ENCODE data around the gene OPN4.

The OPN4 gene

DNA sequence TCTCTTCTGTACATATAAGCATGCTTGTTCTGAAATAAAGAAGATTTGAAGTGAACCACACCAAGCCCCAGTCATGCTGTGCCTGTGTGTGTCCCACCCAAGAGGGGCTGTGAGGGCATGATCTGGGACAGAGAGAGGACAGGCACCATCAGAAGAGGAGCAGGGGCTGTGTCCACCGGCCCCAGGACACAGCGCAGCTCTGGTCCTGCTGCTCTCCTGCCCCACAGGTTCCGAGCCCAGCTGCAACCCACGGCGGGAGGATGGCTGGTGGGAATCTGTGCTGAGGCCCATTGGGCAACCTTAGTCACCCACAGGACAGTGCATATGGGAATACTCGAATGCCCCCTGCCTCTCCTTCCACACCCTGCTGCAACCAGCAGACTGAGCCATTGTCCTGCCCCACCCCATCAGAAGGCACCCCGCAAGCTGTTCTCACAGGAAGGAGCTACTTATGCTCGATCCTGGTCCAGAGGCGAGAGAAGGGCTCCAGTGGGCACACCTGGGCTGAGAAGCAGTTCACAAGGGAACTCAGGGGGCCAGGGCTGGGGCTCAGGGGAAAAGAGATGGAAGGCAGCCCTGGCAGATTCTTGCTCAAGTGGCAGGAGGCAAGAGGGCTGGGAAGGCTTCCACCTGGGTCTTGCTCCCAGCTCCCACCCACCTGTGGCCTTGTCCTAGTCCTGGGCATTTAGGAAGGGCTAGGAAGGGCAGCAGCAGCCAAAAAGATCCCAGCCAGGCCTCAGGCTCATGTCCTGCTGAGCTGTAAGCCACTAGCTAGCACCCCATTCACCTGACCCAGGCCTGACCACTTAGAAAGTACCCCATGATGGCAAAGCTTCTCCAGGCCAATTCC lies 45.9 kb downstream of the OPN4 start:
- no peak for DNase-seq (ENCODE audit: low read depth)

- no peak for DNase-seq (ENCODE audit: low read depth)
Measured at GRCh38 chr10:86700851-86701617, 46.7 kb downstream of the OPN4 start.

DNA sequence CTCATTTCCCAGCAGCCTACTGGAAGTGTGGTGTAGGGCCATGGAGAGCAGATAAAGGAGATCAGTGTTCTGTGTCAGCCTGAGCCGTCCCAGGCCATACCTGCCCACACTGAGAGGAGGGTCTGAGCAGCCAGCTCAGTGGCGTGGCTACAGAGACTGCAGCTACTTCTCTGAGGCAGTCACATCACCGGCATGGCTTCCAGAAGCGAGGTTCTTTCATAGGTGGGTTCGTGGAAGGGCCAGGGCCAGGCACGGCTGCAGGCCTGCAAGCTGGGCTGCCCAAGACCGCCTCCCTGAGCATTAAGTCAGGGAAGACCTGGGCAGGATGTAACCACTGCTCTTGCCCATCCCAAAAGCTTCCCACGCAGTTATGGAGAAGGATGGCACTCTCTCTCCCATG lies 48.8 kb downstream of the OPN4 start:
- DNase-seq (ENCODE audit: low read depth) = no peak

- DNase-seq (ENCODE audit: low read depth) = no peak
Measured at GRCh38 chr10:86705139-86705538, 50.8 kb downstream of the OPN4 start.

GRCh38 chr10:86705905-86706304 lies 51.6 kb downstream of the OPN4 start:
- no peak for DNase-seq (ENCODE audit: low read depth)

DNA sequence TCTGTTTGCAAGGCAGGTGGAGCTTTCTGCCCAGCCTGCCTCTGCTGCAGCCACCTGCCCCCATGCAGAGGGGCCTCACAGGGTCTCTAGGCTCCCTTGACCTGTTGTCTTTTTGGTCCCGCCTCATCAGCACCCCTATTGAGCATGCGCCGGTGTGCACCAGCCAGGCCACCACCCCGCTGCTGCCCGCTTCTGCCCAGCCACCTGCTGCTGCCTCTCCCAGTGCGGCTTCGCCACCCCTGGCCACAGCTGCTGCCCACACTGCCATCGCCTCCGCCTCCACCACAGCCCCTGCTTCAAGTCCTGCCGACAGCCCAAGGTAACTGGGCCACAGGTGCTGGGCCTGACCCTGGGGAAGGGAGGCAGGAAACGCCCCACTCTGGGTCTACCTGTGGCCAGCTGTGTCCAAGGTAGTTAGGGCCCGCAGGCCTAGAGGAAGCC lies 52.1 kb downstream of the OPN4 start:
- DNase-seq (ENCODE audit: low read depth) = no peak

GRCh38 chr10:86706977-86707376 lies 52.6 kb downstream of the OPN4 start:
- DNase-seq (ENCODE audit: low read depth) = no peak

DNA sequence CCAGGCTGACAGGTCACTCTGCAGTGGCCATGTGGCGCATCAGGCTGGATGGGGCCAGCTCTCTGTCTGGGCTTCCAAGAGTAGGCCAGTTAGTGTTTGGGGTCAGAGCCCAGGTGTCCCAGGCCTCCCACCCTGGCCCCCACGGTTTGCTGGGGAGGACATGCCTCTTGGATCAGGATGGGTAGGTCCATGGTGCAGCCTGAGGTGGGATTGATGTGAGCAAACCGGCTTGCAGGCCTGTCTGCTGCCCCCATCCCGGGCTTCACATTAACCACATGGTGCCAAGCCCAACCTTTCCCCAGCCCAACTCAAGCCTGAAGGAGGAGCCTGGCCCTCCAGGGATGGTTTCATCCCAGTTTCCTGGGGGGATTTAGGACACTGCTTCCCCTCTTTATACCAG lies 53.2 kb downstream of the OPN4 start:
- DNase-seq (ENCODE audit: low read depth) = no peak

GRCh38 chr10:86708068-86708782 lies 53.9 kb downstream of the OPN4 start:
- DNase-seq (ENCODE audit: low read depth) = no peak

GRCh38 chr10:86708783-86709380 lies 54.5 kb downstream of the OPN4 start:
- no peak for DNase-seq (ENCODE audit: low read depth)

- DNase-seq (ENCODE audit: low read depth) = no peak
Measured at GRCh38 chr10:86709396-86710185, 55.2 kb downstream of the OPN4 start.

DNA sequence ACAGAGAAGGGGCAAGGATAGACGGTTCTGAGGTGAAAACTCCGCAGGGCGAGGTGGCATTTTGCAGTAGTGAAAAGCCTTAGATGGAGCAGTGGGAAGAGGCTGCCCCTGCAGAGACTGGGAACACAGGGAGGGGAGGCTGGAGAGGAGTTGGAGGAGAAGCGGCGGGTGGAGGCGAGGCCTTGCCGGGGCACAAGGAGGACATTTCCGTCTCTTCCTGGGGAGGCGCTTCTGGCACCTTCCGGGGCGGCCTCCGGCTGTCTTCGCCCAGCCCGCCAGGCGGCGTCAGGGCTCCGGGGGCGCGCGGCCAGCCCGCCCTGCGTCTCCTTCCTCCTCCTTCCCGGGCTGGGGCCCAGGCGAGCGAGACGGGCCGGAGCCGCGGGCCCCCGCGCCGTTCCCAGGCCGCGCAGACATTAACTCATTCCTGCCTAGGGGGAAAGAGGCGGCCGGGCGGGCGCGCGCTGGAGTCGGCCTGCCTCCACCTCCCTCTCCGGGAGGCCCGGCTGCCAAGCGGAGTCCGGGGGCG lies 56.7 kb downstream of the OPN4 start:
- peak; percentile 78 for DNase-seq (ENCODE audit: low read depth)

DNA sequence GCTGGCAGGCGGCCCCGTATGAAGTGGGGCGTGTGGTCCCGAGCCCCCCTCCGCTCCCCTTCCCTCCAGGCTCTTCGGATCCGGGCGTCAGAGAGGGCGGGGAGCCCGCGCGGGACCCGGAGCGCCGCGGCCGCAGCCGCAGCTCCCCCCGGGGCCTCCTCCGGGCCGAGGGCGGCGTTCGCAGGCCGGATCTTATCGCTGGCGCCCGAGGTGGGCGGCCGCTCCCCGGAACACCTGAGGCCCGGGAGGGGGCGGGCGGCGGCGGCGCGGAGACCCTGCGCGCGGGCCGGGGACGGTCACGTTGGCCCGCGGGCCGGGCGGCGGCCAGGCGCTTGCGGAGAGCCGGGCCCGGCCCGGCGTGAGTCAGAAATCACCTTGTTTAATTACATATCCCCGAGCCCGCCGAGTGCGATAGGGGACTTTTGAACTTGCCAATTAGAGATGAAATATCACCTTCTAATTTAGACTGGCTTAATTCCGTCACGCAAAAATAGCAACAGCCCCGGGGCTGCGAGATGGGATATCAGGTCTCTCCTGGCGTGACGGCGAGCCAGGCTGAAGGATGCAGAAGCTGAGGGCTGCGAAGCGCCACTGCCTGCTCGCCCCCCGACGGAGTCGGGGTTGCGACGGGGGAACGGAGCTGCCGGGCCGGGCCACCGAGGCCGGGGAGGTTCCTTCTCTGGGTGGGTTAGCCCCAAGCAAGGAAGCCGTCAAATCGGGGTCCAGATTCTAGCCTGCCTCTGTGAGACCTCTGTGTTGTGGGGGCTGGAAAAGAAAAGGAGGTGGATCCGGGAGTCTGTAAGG lies 57.4 kb downstream of the OPN4 start:
- DNase-seq (ENCODE audit: low read depth) = peak; percentile 44

DNA sequence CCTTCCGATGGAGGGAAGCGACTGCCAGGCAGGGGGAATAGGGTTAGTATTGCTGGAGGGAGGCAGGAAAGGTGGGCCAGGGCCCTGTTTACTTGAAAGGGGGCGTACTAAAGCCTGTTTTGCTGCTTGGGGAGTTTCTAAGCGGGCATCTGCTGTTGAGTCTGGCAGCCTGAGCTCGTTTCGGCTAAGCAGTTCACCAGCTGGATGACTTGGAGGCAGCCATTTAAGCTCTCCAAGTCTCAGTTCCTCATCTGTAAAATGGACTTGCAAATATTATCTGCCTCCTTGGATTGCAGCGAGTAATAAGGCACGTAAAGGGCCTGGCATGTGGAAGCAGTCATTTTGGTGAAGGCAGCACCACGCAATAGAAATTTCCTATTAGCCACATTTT lies 58.0 kb downstream of the OPN4 start:
- DNase-seq (ENCODE audit: low read depth) = no peak

DNA sequence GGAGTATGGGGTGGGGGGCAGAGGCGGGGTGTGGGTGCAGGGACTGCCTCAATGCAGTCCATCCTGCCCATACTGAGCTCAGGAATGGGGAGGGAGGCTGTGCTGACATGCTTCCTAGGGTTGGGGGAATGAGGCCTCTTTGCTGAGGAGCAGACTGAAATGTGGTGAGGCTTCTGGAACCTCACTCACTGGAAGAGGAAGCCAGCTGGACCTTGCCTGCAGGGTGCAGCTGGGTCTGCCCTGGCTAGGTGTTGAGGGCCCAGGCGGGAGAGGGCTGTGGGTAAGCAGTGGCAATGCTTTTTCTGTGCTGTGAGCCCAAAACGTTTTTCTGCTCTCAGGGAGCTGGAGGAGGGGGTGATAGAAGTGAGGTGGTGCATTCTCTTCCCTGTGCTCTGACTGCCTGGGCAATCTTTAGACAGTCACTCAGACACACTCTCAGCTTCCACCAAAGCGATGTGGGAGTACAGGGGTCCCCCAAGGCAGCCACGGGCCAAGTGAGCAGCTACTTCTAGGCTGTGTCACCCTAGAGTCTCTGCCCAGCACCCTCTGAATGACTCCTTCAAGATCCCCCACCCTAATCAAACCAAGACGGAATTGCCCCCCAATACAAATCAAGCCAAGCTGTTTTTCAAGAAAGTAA lies 60.9 kb downstream of the OPN4 start:
- DNase-seq (ENCODE audit: low read depth) = no peak

- DNase-seq (ENCODE audit: low read depth) = no peak
Measured at GRCh38 chr10:86715836-86716235, 61.5 kb downstream of the OPN4 start.
